HuH-7.5 (cell line): ENCODE data around the gene KDM5A.
"Not testable (repeated sequence)": the region's sequence is repeated elsewhere in the genome, so short reads cannot be mapped to it uniquely, and the experiment has no call there.

ENCODE experiments used
- DNase-seq: peaks from one replicate; pipeline ENCODE4 v3.0.0; 2011; ENCODE audit warnings: low spot score

Gene KDM5A

GRCh38 chr12:389142-390096 is at the start of gene KDM5A:
TSS of gene KDM5A (minus strand) at chr12:389320. CDS start at chr12:389091, 229 bp downstream.
- DNase-seq, result peak; percentile 71

- DNase-seq, result not testable (repeated sequence)
Measured at GRCh38 chr12:435737-436136, 46.6 kb upstream of the KDM5A start.

- no peak for DNase-seq
Measured at GRCh38 chr12:422526-422925, 33.4 kb upstream of the KDM5A start.

- no peak for DNase-seq
Measured at GRCh38 chr12:418432-418831, 29.3 kb upstream of the KDM5A start.

- no peak for DNase-seq
Measured at GRCh38 chr12:414859-415258, 25.7 kb upstream of the KDM5A start.

- DNase-seq, result no peak
Measured at GRCh38 chr12:402029-402389, 12.9 kb upstream of the KDM5A start.

- peak; percentile 70 for DNase-seq
Measured at GRCh38 chr12:401235-402028, 12.3 kb upstream of the KDM5A start, which contains the start of gene CCDC77. TSS of gene CCDC77 (plus strand) at chr12:401644. CDS start at chr12:409384, 7,740 bp downstream.

- no peak for DNase-seq
Measured at GRCh38 chr12:400828-401227, 11.7 kb upstream of the KDM5A start.

- DNase-seq, result peak; percentile 19
Measured at GRCh38 chr12:388541-389141, 479 bp downstream of the KDM5A start.

- DNase-seq, result no peak
Measured at GRCh38 chr12:388012-388411, 1.1 kb downstream of the KDM5A start.

- DNase-seq, result no peak
Measured at GRCh38 chr12:386651-387050, 2.5 kb downstream of the KDM5A start.

GRCh38 chr12:370739-371485 is 18.2 kb downstream of the KDM5A start:
- not testable (repeated sequence) for DNase-seq

GRCh38 chr12:367972-368371 is 21.1 kb downstream of the KDM5A start:
- DNase-seq, result no peak

GRCh38 chr12:366820-367219 is 22.3 kb downstream of the KDM5A start:
- no peak for DNase-seq

- DNase-seq, result no peak
Measured at GRCh38 chr12:359091-359490, 30.0 kb downstream of the KDM5A start.

- no peak for DNase-seq
Measured at GRCh38 chr12:356276-356988, 32.7 kb downstream of the KDM5A start.

GRCh38 chr12:351197-351596 is 37.9 kb downstream of the KDM5A start:
- not testable (repeated sequence) for DNase-seq

- DNase-seq, result not testable (repeated sequence)
Measured at GRCh38 chr12:349625-350024, 39.5 kb downstream of the KDM5A start.

- not testable (repeated sequence) for DNase-seq
Measured at GRCh38 chr12:343036-343435, 46.1 kb downstream of the KDM5A start.

GRCh38 chr12:337039-337438 is 52.1 kb downstream of the KDM5A start:
- no peak for DNase-seq

GRCh38 chr12:334125-334524 is 55.0 kb downstream of the KDM5A start:
- no peak for DNase-seq
